Measurements from ENCODE around the gene TMPRSS6.

The TMPRSS6 gene

GRCh38 chr22:37051391-37052385, 57.8 kb downstream of the TMPRSS6 start, which contains the start of gene KCTD17:
Gene KCTD17 (plus strand): TSS chr22:37051742. CDS start chr22:37051761, 19 bp downstream.
- peak; percentile 66 to 78 for DNase-seq (ENCODE audit: low read depth in 2 of 2)

GRCh38 chr22:37050913-37051312, 58.6 kb downstream of the TMPRSS6 start:
- DNase-seq (ENCODE audit: low read depth in 2 of 2), result no peak

GRCh38 chr22:37049224-37049623, 60.3 kb downstream of the TMPRSS6 start:
- DNase-seq (ENCODE audit: low read depth in 2 of 2), result no peak

- no peak for DNase-seq (ENCODE audit: low read depth in 2 of 2)
These were observed 61.4 kb downstream of the TMPRSS6 start for GRCh38 chr22:37048133-37048532.

GRCh38 chr22:37047006-37047405, 62.5 kb downstream of the TMPRSS6 start:
- DNase-seq (ENCODE audit: low read depth in 2 of 2), result no peak

GRCh38 chr22:37046589-37046988, 62.9 kb downstream of the TMPRSS6 start:
- DNase-seq (ENCODE audit: low read depth in 2 of 2), result no peak

GRCh38 chr22:37045958-37046357, 63.6 kb downstream of the TMPRSS6 start:
- DNase-seq (ENCODE audit: low read depth in 2 of 2), result no peak

GRCh38 chr22:37044634-37045625, 64.6 kb downstream of the TMPRSS6 start:
- DNase-seq (ENCODE audit: low read depth in 2 of 2), result no peak

- peak; percentile 22 to 23 for DNase-seq (ENCODE audit: low read depth in 2 of 2)
These were observed 65.5 kb downstream of the TMPRSS6 start for GRCh38 chr22:37043828-37044538.

- DNase-seq (ENCODE audit: low read depth in 2 of 2), result no peak
These were observed 66.2 kb downstream of the TMPRSS6 start for GRCh38 chr22:37043209-37043827.

- DNase-seq (ENCODE audit: low read depth in 2 of 2), result no peak
These were observed 70.0 kb downstream of the TMPRSS6 start for GRCh38 chr22:37039466-37039865.

- DNase-seq (ENCODE audit: low read depth in 2 of 2), result no peak
These were observed 71.8 kb downstream of the TMPRSS6 start for GRCh38 chr22:37037669-37038068.

- no peak for DNase-seq (ENCODE audit: low read depth in 2 of 2)
These were observed 72.7 kb downstream of the TMPRSS6 start for GRCh38 chr22:37036655-37037377.

- no peak for DNase-seq (ENCODE audit: low read depth in 2 of 2)
These were observed 75.7 kb downstream of the TMPRSS6 start for GRCh38 chr22:37033605-37034430.

GRCh38 chr22:37032535-37033460, 76.7 kb downstream of the TMPRSS6 start:
- no peak for DNase-seq (ENCODE audit: low read depth in 2 of 2)

- no peak for DNase-seq (ENCODE audit: low read depth in 2 of 2)
These were observed 77.4 kb downstream of the TMPRSS6 start for GRCh38 chr22:37032134-37032534.

- DNase-seq (ENCODE audit: low read depth in 2 of 2), result no peak
These were observed 78.8 kb downstream of the TMPRSS6 start for GRCh38 chr22:37030560-37031281.
